ENCODE results near the gene MEGF11.

DNA sequence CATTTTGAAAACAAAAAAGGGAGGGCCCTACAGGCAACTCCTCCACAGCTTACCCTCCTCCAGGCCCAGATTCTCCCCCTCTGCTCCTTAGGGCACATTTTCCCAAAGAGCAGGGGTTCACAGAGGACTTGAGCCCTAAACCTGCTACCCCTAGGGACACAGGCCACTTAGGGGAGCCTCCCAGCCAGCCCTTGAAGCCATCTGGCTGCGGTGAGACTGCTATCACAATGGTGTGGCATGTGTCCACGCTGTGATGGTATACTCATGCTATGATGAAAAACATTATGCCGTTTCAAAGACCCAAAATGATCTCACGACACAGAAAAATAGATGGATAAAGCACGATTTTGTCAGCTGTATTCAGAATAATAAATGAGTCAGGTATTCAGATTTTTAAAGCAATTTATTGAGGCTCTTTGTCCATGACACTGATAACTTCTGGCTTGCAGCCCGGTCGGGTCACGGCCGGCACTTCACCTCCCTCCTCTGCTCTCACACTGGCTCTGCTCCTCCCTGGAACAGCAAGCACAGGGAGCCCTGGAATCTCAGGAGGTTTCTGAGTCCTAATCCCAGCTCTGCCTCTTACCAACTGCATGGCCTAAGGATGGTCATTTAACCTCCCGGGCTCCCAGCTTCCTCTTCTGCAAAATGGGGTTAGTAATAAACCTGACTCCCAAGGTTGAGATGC lies 115.3 kb downstream of the MEGF11 start:
- TF ChIP-seq, protein P1, sequence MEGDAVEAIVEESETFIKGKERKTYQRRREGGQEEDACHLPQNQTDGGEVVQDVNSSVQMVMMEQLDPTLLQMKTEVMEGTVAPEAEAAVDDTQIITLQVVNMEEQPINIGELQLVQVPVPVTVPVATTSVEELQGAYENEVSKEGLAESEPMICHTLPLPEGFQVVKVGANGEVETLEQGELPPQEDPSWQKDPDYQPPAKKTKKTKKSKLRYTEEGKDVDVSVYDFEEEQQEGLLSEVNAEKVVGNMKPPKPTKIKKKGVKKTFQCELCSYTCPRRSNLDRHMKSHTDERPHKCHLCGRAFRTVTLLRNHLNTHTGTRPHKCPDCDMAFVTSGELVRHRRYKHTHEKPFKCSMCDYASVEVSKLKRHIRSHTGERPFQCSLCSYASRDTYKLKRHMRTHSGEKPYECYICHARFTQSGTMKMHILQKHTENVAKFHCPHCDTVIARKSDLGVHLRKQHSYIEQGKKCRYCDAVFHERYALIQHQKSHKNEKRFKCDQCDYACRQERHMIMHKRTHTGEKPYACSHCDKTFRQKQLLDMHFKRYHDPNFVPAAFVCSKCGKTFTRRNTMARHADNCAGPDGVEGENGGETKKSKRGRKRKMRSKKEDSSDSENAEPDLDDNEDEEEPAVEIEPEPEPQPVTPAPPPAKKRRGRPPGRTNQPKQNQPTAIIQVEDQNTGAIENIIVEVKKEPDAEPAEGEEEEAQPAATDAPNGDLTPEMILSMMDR (IDR thresholded peaks at IDR 0.05; ENCODE audit: insufficient read depth, low read length, poor library complexity, severe bottlenecking), result no peak
- no peak for TF ChIP-seq EZH2phosphoT487 (conservative IDR thresholded peaks at IDR 0.05; ENCODE audit: low read length)
